HL-60 (cell line): ENCODE data around the gene BDH1.
A peak's percentile ranks its signal among the peaks of the same experiment; 100 is the strongest.

Source experiments
- DNase-seq, 2 experiments: peaks; one replicate each; pipeline ENCODE4 v3.0.0-alpha.2; 2010 to 2020; ENCODE audit warnings: low read depth in 1 of 2, low spot score in 1 of 2
- H3K27ac ChIP-seq: fragments of 250-450 bp; sonication (Bioruptor Pico); replicated peaks from 2 replicates; pipeline ENCODE4 v1.5.1; 2020; ENCODE audit warnings: mild to moderate bottlenecking, moderate library complexity
- H3K27me3 ChIP-seq: fragments of 250-450 bp; sonication (Bioruptor Pico); 2 replicates; pipeline ENCODE4 v1.5.1; 2021; ENCODE audit warnings: mild to moderate bottlenecking, moderate library complexity; ENCODE audit not compliant: insufficient read depth, poor library complexity, severe bottlenecking
- H3K4me3 ChIP-seq: replicated peaks from 2 replicates; pipeline ENCODE4 v1.5.1; 2011; ENCODE audit warnings: mild to moderate bottlenecking, control low read depth, low read length; ENCODE audit not compliant: insufficient read depth
- CTCF ChIP-seq: IDR thresholded peaks from one replicate; pipeline ENCODE4 v1.5.1; 2011; ENCODE audit warnings: low read length, control low read depth, inconsistent platforms; ENCODE audit not compliant: insufficient read depth
- GABPA ChIP-seq: IDR thresholded peaks from 2 replicates; pipeline ENCODE4 v1.6.1; 2012; ENCODE audit warnings: low read depth
- POLR2AphosphoS5 ChIP-seq: IDR thresholded peaks from 2 replicates; pipeline ENCODE4 v1.6.1; 2012; ENCODE audit warnings: low read depth
- SPI1 ChIP-seq: IDR thresholded peaks from 2 replicates; pipeline ENCODE4 v1.6.1; 2012; ENCODE audit warnings: low read depth, mild to moderate bottlenecking, borderline replicate concordance
- TF ChIP-seq, protein P1 (sequence below): IDR thresholded peaks from 2 replicates; pipeline ENCODE4 v1.6.1; 2012; ENCODE audit warnings: low read depth; ENCODE audit not compliant: insufficient replicate concordance

The BDH1 gene

GRCh38 chr3:197540961-197541377 lies 14.8 kb downstream of the BDH1 start:
- no peaks in the 10 kb centered on the region for H3K27me3 ChIP-seq
- no peak overlapping the region for H3K27ac ChIP-seq

GRCh38 chr3:197539651-197540051 lies 16.1 kb downstream of the BDH1 start:
- H3K27ac ChIP-seq, result no peak overlapping the region
- TF ChIP-seq SPI1, result no peak
- TF ChIP-seq, protein P1, sequence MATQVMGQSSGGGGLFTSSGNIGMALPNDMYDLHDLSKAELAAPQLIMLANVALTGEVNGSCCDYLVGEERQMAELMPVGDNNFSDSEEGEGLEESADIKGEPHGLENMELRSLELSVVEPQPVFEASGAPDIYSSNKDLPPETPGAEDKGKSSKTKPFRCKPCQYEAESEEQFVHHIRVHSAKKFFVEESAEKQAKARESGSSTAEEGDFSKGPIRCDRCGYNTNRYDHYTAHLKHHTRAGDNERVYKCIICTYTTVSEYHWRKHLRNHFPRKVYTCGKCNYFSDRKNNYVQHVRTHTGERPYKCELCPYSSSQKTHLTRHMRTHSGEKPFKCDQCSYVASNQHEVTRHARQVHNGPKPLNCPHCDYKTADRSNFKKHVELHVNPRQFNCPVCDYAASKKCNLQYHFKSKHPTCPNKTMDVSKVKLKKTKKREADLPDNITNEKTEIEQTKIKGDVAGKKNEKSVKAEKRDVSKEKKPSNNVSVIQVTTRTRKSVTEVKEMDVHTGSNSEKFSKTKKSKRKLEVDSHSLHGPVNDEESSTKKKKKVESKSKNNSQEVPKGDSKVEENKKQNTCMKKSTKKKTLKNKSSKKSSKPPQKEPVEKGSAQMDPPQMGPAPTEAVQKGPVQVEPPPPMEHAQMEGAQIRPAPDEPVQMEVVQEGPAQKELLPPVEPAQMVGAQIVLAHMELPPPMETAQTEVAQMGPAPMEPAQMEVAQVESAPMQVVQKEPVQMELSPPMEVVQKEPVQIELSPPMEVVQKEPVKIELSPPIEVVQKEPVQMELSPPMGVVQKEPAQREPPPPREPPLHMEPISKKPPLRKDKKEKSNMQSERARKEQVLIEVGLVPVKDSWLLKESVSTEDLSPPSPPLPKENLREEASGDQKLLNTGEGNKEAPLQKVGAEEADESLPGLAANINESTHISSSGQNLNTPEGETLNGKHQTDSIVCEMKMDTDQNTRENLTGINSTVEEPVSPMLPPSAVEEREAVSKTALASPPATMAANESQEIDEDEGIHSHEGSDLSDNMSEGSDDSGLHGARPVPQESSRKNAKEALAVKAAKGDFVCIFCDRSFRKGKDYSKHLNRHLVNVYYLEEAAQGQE, result no peak
- no peak for TF ChIP-seq GABPA
- no peak for TF ChIP-seq POLR2AphosphoS5
- no peak for TF ChIP-seq CTCF
- H3K4me3 ChIP-seq, result no peak overlapping the region
- no peak for DNase-seq
- no peaks in the 10 kb centered on the region for H3K27me3 ChIP-seq

More at GRCh38 chr3:197540961-197541377, 14.8 kb downstream of the BDH1 start:
- no peak overlapping the region for H3K4me3 ChIP-seq
- DNase-seq, result no peak
- TF ChIP-seq SPI1 (no peak), CTCF (no peak), POLR2AphosphoS5 (no peak), GABPA (no peak)
- TF ChIP-seq, protein P1, result no peak

DNA sequence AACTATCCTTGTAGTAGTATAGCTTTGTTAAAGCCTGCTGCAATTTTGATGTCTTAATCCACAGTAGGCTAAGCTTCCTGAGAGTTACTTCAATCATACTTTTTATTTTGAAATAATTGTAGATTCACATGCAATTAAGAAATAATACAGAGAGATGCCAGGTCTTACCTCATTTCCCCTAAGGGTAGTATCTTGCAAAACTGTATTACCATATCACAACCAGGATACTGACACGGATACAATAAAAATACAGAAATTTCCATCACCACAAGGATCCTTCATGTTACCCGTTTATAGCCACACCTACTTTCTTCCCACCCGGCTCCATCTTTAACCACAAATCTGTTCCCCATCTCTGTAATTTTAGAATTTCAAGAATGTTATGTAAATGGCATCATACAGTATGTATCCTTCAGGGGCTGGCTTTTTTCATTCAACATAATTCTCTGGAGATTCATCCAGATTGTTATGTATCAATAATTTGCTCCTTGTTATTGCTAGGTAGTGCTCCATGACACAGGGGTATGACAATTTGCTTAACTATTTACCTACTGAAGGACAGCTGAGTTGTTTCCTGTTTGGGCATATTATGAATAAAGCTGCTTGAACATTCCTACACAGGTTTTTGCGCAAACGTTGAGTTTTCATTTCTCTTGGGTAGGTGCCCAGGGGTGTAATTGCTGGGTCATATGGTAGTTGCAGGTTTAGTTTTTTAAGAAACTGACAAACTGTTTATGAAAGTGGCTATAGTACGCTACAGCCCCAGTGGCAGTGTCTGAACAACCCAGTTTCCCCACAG lies 21.6 kb downstream of the BDH1 start:
- Histone ChIP-seq H3K27ac (peak overlapping the region; percentile 47), H3K4me3 (no peak overlapping the region), H3K27me3 (no peaks in the 10 kb centered on the region)
- TF ChIP-seq POLR2AphosphoS5 (no peak), SPI1 (no peak)
- DNase-seq, result no peak

DNA sequence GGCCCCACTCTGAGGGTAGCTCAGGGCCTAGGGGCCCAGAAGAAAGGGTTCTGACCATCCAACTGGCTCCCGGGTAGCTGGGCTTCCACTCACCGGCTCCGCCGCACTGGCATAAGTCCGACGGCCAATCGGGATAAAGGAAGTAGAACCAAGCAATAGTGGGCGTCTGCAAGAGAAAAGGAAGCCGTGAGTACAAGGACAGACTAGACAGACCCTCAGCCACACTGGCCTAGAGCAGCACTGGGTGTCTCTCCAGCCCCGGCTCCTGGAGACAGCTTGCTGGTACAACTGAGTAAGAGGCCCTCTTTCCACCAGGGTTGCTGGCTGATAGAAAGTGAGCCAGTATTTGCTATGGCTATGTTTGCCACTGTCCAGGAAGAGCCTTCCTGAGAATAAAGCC lies 22.4 kb downstream of the BDH1 start:
- Histone ChIP-seq H3K27me3 (no peaks in the 10 kb centered on the region), H3K27ac (peak overlapping the region; percentile 47), H3K4me3 (no peak overlapping the region)
- no peak for DNase-seq
- TF ChIP-seq CTCF, result no peak
- TF ChIP-seq SPI1, result no peak
- TF ChIP-seq, protein P1, result no peak
- TF ChIP-seq GABPA, result no peak
